ENCODE data around the gene SNRNP200. TPM values are rescaled to one million over a fixed set of nuclear protein-coding genes. Genes with fewer than 3 reads are reported as not detected.
A peak's percentile ranks its signal among the peaks of the same experiment; 100 is the strongest.
"Not testable (repeated sequence)": the region's sequence is repeated elsewhere in the genome, so short reads cannot be mapped to it uniquely, and the experiment has no call there.

The SNRNP200 gene
- total RNA-seq, 1 donor = 80.5 TPM

- Histone ChIP-seq H3K27me3 (ENCODE audit: insufficient read depth, low read length) (no peaks in the 10 kb centered on the region), H3K4me1 (ENCODE audit: insufficient read depth, low read length) (peaks cover 41% of the 10 kb centered on the region), H3K4me3 (ENCODE audit: low read length) (peak overlapping the region; percentile 92), H3K9me3 (ENCODE audit: low read depth, low read length) (no peaks in the 10 kb centered on the region)
Observed at GRCh38 chr2:96267159-96267971, 38.0 kb downstream of the SNRNP200 start.

GRCh38 chr2:96265840-96266679, 39.3 kb downstream of the SNRNP200 start, which contains the start of the genes CIAO1 and TMEM127:
Gene CIAO1 (plus strand): TSS chr2:96266225. CDS start chr2:96266351, 126 bp downstream.
Gene TMEM127 (minus strand): TSS chr2:96265997. CDS start chr2:96265381, 616 bp downstream.
- Histone ChIP-seq H3K9me3 (ENCODE audit: low read depth, low read length) (no peaks in the 10 kb centered on the region), H3K4me1 (ENCODE audit: insufficient read depth, low read length) (peaks cover 54% of the 10 kb centered on the region), H3K4me3 (ENCODE audit: low read length) (peak within 1 kb of the TSS; percentile 92), H3K27me3 (ENCODE audit: insufficient read depth, low read length) (no peaks in the 10 kb centered on the region)

GRCh38 chr2:96265349-96265839, 40.0 kb downstream of the SNRNP200 start:
- peaks cover 60% of the 10 kb centered on the region for H3K4me1 ChIP-seq (ENCODE audit: insufficient read depth, low read length)
- no peaks in the 10 kb centered on the region for H3K27me3 ChIP-seq (ENCODE audit: insufficient read depth, low read length)
- H3K4me3 ChIP-seq (ENCODE audit: low read length) = peak overlapping the region; percentile 92
- no peaks in the 10 kb centered on the region for H3K9me3 ChIP-seq (ENCODE audit: low read depth, low read length)

- no peaks in the 10 kb centered on the region for H3K9me3 ChIP-seq (ENCODE audit: low read depth, low read length)
- H3K27me3 ChIP-seq (ENCODE audit: insufficient read depth, low read length) = no peaks in the 10 kb centered on the region
- peak overlapping the region; percentile 92 for H3K4me3 ChIP-seq (ENCODE audit: low read length)
- H3K4me1 ChIP-seq (ENCODE audit: insufficient read depth, low read length) = peaks cover 66% of the 10 kb centered on the region
Observed at GRCh38 chr2:96264656-96265348, 40.5 kb downstream of the SNRNP200 start.

- Histone ChIP-seq H3K4me3 (ENCODE audit: low read length) (peak overlapping the region; percentile 92), H3K9me3 (ENCODE audit: low read depth, low read length) (no peaks in the 10 kb centered on the region), H3K4me1 (ENCODE audit: insufficient read depth, low read length) (peaks cover 74% of the 10 kb centered on the region), H3K27me3 (ENCODE audit: insufficient read depth, low read length) (no peaks in the 10 kb centered on the region)
Observed at GRCh38 chr2:96264086-96264485, 41.3 kb downstream of the SNRNP200 start.

GRCh38 chr2:96262306-96262705, 43.0 kb downstream of the SNRNP200 start:
- Histone ChIP-seq H3K4me1 (ENCODE audit: insufficient read depth, low read length) (peaks cover 87% of the 10 kb centered on the region), H3K9me3 (ENCODE audit: low read depth, low read length) (no peaks in the 10 kb centered on the region), H3K4me3 (ENCODE audit: low read length) (no peak overlapping the region)

GRCh38 chr2:96261328-96262003, 43.9 kb downstream of the SNRNP200 start:
- H3K4me3 ChIP-seq (ENCODE audit: low read length) = no peak overlapping the region
- H3K27me3 ChIP-seq (ENCODE audit: insufficient read depth, low read length) = no peaks in the 10 kb centered on the region
- no peaks in the 10 kb centered on the region for H3K9me3 ChIP-seq (ENCODE audit: low read depth, low read length)
- peaks cover 87% of the 10 kb centered on the region for H3K4me1 ChIP-seq (ENCODE audit: insufficient read depth, low read length)

More at GRCh38 chr2:96262306-96262705, 43.0 kb downstream of the SNRNP200 start:
- H3K27me3 ChIP-seq (ENCODE audit: insufficient read depth, low read length) = no peaks in the 10 kb centered on the region

- Histone ChIP-seq H3K9me3 (ENCODE audit: low read depth, low read length) (no peaks in the 10 kb centered on the region), H3K4me3 (ENCODE audit: low read length) (no peak overlapping the region), H3K4me1 (ENCODE audit: insufficient read depth, low read length) (peaks cover 94% of the 10 kb centered on the region), H3K27me3 (ENCODE audit: insufficient read depth, low read length) (no peaks in the 10 kb centered on the region)
Observed at GRCh38 chr2:96260387-96261260, 44.7 kb downstream of the SNRNP200 start.

GRCh38 chr2:96259497-96259921, 45.8 kb downstream of the SNRNP200 start:
- H3K4me1 ChIP-seq (ENCODE audit: insufficient read depth, low read length) = peaks cover 100% of the 10 kb centered on the region
- no peak overlapping the region for H3K4me3 ChIP-seq (ENCODE audit: low read length)
- no peaks in the 10 kb centered on the region for H3K27me3 ChIP-seq (ENCODE audit: insufficient read depth, low read length)
- H3K9me3 ChIP-seq (ENCODE audit: low read depth, low read length) = no peaks in the 10 kb centered on the region

GRCh38 chr2:96258166-96259022, 47.0 kb downstream of the SNRNP200 start:
- Histone ChIP-seq H3K27me3 (ENCODE audit: insufficient read depth, low read length) (no peaks in the 10 kb centered on the region), H3K4me1 (ENCODE audit: insufficient read depth, low read length) (peaks cover 93% of the 10 kb centered on the region), H3K9me3 (ENCODE audit: low read depth, low read length) (no peaks in the 10 kb centered on the region), H3K4me3 (ENCODE audit: low read length) (no peak overlapping the region)

GRCh38 chr2:96257744-96258143, 47.6 kb downstream of the SNRNP200 start:
- not testable (repeated sequence) for H3K27me3 ChIP-seq (ENCODE audit: insufficient read depth, low read length); H3K9me3 ChIP-seq (ENCODE audit: low read depth, low read length); H3K4me3 ChIP-seq (ENCODE audit: low read length)
- peaks cover 87% of the 10 kb centered on the region for H3K4me1 ChIP-seq (ENCODE audit: insufficient read depth, low read length)

GRCh38 chr2:96256611-96257113, 48.7 kb downstream of the SNRNP200 start:
- H3K4me1 ChIP-seq (ENCODE audit: insufficient read depth, low read length) = peaks cover 76% of the 10 kb centered on the region

More at GRCh38 chr2:96256611-96257113, 48.7 kb downstream of the SNRNP200 start:
- Histone ChIP-seq H3K4me3 (ENCODE audit: low read length) (no peak overlapping the region), H3K9me3 (ENCODE audit: low read depth, low read length) (no peaks in the 10 kb centered on the region), H3K27me3 (ENCODE audit: insufficient read depth, low read length) (no peaks in the 10 kb centered on the region)
